Suppressor macrophage treated with lipopolysaccharide for 4 hours (primary cell): Measurements from ENCODE around the gene UCP1.

Source experiments
- DNase-seq: peaks from one replicate; pipeline ENCODE4 v3.0.0-alpha.2; 2020

UCP1 gene, protein sequence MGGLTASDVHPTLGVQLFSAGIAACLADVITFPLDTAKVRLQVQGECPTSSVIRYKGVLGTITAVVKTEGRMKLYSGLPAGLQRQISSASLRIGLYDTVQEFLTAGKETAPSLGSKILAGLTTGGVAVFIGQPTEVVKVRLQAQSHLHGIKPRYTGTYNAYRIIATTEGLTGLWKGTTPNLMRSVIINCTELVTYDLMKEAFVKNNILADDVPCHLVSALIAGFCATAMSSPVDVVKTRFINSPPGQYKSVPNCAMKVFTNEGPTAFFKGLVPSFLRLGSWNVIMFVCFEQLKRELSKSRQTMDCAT

DNA sequence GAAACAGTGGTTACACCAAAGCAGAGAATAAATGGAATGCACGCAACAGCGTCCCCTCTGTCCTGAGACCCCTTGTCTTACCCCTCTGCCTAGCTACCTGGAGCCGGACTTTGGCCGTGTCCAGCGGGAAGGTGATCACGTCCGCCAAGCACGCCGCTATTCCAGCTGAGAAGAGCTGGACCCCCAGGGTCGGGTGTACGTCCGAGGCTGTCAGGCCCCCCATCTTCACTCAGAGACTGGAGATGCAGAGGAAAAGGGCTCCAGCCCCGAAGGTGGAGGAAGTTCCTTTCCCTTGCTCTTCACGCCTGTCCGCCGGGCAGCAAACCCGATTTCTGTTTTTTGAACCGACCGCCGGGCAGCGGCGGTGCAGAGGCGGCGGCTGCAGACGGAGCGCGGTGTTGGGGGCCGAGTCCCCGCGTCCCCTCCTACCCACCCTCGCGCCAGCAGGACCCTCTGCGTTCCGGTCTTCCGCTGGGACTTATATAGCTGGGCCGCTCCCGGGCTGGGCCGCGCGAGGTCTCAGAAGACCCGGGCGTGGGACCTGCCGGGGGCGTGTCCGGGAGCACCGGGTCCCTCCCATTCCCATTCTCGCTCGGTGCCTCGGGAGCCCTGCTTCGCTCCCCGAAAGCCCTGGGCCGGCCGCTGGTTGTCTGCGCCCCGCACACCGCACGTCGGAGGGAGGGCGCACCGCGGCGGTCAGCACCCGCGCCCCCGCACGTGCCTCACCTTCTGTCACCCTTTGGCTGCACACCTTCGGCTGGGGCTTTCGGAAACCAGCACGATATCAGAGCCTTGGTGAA lies at the start of gene UCP1:
Gene UCP1, minus strand, starts transcription at position 455 of the 800 bp plus-strand sequence. Its CDS starts 232 bp downstream, at position 223.
- peak; percentile 20 for DNase-seq

- no peak for DNase-seq
These were observed 48.9 kb upstream of the UCP1 start for GRCh38 chr4:140617499-140618248.

DNA sequence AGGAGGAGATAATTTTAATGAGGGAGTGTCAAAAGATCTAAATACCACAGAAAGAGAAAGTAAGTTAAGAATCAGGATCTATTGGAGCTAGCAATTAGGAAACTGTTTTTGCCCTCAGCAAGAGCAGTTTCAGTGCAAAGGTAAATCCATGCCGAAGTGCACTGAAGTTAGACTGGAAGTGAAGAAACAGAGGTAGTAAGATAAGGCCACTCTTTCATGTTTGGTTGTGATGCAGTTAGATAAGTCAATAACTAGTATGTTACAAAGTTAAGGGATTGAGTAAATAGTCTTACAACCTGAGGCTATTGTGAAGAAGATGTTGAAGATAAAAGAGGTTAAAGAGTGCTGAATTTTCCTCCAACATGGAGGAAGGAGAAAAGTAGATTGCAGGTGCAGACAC lies 46.7 kb upstream of the UCP1 start:
- DNase-seq = no peak

DNA sequence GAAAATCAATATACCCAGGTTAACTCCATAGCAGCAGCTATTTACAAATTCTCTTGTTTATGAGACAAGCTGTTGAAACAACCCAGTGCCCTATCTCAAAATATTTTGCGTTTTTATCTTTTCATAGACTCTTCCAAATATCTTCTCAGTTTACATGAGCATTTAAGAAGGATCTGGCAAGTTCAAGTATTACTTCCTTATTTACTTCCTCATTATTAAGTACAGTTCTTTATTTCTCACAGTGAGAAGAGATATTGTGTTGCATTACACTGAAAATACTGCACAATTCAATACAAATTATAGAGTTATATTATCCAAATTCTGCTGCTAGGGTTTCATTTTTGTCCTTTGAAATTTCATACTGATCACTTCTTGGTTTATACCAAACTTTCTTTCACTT lies 43.6 kb upstream of the UCP1 start:
- DNase-seq = peak; percentile 15

- DNase-seq = peak; percentile 5
These were observed 43.1 kb upstream of the UCP1 start for GRCh38 chr4:140611854-140612253.

- DNase-seq = peak; percentile 56
These were observed 41.0 kb upstream of the UCP1 start for GRCh38 chr4:140609548-140610425.

- no peak for DNase-seq
These were observed 39.1 kb upstream of the UCP1 start for GRCh38 chr4:140607852-140608251.

DNA sequence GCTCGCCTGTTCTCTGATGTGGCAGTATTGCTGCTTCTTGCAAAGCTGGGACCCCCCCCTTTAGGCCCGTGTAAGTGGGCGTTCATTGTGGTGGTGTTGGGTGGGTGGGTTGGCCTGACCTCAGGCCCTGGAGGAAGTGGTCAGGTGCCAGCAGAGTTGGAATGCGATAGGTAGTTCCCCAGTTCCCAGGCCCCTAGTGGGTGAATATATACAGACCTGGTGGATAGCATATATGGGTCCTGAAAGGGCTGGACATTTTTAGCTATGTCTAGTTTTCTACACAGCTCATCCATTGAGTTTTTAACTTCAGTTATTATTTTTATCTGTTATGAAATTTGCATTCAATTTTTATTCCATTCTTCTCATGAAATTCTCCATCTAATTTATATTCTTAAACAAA lies 35.8 kb upstream of the UCP1 start:
- no peak for DNase-seq

GRCh38 chr4:140603286-140603685 lies 34.5 kb upstream of the UCP1 start:
- DNase-seq = no peak

DNA sequence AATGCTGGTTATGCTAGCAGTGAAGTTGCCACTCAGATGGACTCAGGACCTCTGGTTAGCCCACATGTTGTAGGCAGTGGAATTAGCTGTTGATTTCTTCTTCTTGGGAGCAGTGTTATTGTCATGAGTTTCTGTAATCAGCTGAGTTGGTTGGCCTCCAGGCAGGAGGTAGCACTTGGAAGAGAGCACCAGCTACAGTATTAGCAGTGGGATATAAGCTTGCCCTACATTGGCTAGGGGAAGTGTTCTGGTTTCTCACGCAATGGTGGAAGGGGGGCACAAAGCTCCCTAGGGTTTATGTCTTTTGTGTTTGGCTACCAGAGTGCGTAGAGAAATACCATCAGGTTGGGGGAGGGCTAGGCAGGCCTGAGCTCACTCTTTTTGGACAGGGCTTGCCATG lies 34.0 kb upstream of the UCP1 start:
- DNase-seq = no peak

- DNase-seq = no peak
These were observed 31.6 kb upstream of the UCP1 start for GRCh38 chr4:140600408-140600807.

DNA sequence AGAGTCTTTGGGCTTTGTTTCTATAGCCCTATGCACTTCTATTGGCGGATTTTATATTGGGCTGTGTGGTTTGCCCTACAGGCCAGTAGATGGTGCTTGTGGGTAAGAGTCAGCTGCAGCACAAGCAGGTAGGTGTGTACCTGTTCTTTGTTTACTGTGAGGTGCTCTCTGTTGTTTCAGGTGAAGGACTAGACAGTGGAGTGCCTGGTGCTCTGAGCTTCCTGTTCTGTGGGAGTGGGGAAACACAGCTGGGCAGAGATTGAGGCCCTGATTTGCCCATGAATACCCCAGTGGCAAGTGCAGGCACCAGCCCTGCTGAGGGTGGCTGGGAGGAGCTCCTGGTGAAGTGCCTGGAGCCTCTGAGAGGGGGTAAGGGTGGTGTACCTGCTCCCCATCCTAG lies 26.3 kb upstream of the UCP1 start:
- DNase-seq = no peak

GRCh38 chr4:140584439-140584838 lies 15.7 kb upstream of the UCP1 start:
- no peak for DNase-seq

DNA sequence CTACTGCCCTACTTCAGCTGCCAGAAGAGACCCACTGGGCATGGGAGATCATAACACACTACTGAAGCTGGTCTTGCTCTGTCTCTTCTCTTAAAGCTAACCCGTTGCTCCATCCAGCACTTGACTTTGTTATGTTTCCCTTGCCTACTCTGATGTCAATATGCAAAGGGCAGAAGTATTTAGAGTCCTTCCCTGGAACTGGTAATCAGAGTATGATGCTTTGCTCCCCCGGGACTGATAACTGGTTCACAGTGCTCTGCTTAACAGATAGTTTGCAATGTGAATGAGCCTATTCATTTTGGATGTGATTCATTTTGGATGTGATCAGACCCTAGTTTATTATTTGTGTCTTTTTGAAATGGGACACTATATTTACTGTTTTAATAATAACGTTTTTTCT lies 12.3 kb upstream of the UCP1 start:
- DNase-seq = no peak

- DNase-seq = no peak
These were observed 10.5 kb upstream of the UCP1 start for GRCh38 chr4:140579278-140579677.

- no peak for DNase-seq
These were observed 6.7 kb upstream of the UCP1 start for GRCh38 chr4:140575489-140575888.

DNA sequence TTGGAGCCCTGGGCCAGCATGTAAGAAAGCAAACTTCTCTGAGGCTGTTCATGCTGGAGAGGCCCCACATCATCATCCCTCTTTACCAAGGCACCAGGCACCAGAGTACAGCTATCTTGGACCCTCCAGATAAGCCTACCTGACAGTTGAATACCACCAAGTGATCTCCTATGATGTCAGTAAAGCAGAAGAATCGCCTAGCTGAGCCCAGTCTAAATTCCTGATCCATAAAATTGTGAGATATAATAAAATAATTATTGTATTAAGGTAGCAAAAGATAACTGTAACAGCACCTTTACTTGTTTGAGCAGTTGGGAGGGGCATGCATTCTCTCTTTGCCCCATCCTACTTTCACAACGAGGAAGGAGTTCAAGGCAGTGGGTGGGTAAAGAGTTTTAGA lies 2.9 kb upstream of the UCP1 start:
- no peak for DNase-seq

- DNase-seq = no peak
These were observed 512 bp upstream of the UCP1 start for GRCh38 chr4:140569307-140569638.

DNA sequence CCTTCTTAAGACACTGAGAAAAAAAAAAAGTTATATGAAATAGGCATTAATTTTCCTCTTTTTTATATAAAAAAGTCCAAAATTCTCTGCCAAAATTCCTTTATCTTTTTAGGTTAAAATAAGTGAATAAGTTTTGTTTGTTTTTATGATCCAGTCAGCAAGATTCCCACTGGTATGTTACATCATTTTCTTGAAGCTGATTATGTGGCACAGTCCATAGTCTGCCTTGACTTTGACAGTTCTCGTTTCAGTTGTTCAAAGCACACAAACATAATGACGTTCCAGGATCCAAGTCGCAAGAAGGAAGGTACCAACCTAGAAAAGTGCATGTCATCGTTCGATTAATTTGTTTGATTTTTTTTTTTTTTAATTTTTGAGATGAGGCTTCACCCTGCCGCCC lies 9.1 kb downstream of the UCP1 start:
- DNase-seq = no peak

DNA sequence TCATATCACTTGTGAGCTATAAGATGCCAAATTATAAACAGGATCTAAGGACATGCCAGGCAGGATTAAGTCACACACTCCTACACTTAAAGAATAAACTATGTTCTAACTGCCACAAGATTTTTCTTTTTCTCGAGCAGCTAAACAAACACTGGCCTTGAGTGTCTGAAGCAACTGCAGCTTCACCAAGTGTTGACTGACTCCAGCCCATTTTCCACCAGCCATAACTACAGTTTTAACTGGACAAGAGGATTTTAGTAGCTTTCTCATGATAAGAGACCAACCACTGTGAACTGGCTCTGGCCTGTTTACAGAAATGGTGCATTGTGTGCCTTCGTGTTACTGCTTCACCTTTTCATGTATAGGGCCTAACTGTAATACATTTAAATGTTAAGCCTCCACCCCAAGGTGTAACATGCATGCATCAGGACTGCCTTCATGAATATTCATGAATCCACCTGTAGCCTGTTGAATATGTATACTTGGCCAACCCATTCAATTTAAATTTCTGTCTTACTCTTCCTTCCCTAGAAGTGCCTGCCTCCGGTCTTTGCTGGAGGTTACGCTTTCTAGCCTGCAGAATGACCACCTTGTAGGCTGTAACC lies 10.8 kb downstream of the UCP1 start:
- no peak for DNase-seq

- no peak for DNase-seq
These were observed 12.2 kb downstream of the UCP1 start for GRCh38 chr4:140556372-140557085.
